Thyroid gland (tissue), 4 donors: ENCODE results near the gene CD8B. TPM values are rescaled to one million over a fixed set of nuclear protein-coding genes. Genes with fewer than 3 reads are reported as not detected.
A peak's percentile ranks its signal among the peaks of the same experiment; 100 is the strongest.

Experiments
- DNase-seq, 2 donors: peaks; one replicate each; pipeline ENCODE4 v3.0.0-alpha.2; 2019
- H3K27ac ChIP-seq, 3 donors: fragments of 200-600 bp; sonication (generic); 1 replicate in 2 of 3; 2 replicates in 1 of 3; pipeline ENCODE4 v1.5.1; 2016 to 2019; ENCODE audit warnings: mild to moderate bottlenecking in 1 of 3, moderate library complexity in 1 of 3
- H3K27me3 ChIP-seq: fragments of 200-600 bp; sonication (generic); one replicate; pipeline ENCODE4 v1.5.1; 2019
- H3K36me3 ChIP-seq, 2 donors: fragments of 200-600 bp; sonication (generic); one replicate each; pipeline ENCODE4 v1.5.1; 2016 to 2019
- H3K4me1 ChIP-seq, 2 donors: fragments of 200-600 bp; sonication (generic); one replicate each; pipeline ENCODE4 v1.5.1; 2017 to 2019
- H3K4me3 ChIP-seq, 3 donors: fragments of 200-600 bp; sonication (generic); replicated peaks in 1 of 3; 1 replicate in 2 of 3; 2 replicates in 1 of 3; pipeline ENCODE4 v1.5.1; 2016; ENCODE audit warnings: mild to moderate bottlenecking in 1 of 3
- H3K9me3 ChIP-seq: fragments of 200-600 bp; sonication (generic); one replicate; pipeline ENCODE4 v1.5.1; 2017
- POLR2A ChIP-seq, 2 donors: fragments of 450-650 bp; IDR thresholded peaks; one replicate each; pipeline ENCODE4 v1.6.1; 2017; ENCODE audit warnings: antibody characterized with exemption in 2 of 2, mild to moderate bottlenecking in 2 of 2, moderate library complexity in 1 of 2
- WGBS, 2 donors: methylation state at CpG; one replicate each; pipeline ENCODE4 v1.1.5; 2017; 5-methylcytosine and 5-hydroxymethylcytosine counted together
- intact Hi-C: fragments of 100-400 bp; cut with DNase I; formaldehyde crosslinking; loops from one replicate; pipeline ENCODE4 v1.15.1; 2023
- total RNA-seq, 4 donors: library from RNA; depleted of rRNA; stranded (reverse); fragments of >200 nt; gene quantifications; one replicate each; pipeline ENCODE4 v1.2.3, GENCODE V29; 2016
- TF ChIP-seq, protein P1 (sequence below), 6 experiments: fragments of 200-600 bp in 3 of 6; fragments of 450-650 bp in 3 of 6; sonication (generic) in 3 of 6; IDR thresholded peaks; one replicate each; pipeline ENCODE4 v1.5.1; 2016 to 2019; ENCODE audit warnings: antibody characterized with exemption in 6 of 6, mild to moderate bottlenecking in 2 of 6, inconsistent platforms in 1 of 6, moderate library complexity in 1 of 6

CD8B gene
- total RNA-seq, 4 donors from 2014 or later: 0.54 to 4.6 (median 3.5) TPM; not detected in 1

DNA sequence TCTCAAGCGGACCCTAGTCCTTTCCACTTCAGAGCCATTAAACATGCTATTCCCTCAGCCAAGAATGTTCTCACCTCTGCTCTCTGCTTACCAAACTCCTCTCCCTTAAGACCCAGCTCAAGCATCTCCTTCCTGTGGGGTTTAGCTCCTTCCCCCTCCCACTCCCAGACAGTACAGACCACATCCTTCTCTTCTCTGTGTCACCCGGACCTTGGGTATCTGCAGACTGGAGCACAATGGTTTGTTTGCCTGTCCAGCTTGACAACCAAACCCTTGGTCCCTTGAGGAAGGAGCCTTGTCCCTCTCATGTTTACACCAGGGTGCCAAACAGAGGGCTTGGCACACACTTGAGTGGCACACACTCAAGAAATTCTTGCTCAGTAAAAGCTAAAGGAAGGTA is 66.8 kb downstream of the CD8B start:
- Histone ChIP-seq H3K36me3 (no peaks in the 10 kb centered on the region), H3K4me1 (peaks cover 5 to 14% of the 10 kb centered on the region in 2 donors), H3K9me3 (no peaks in the 10 kb centered on the region), H3K27ac (no peak overlapping the region), H3K27me3 (no peaks in the 10 kb centered on the region), H3K4me3 (no peak overlapping the region)
- TF ChIP-seq, protein P1, sequence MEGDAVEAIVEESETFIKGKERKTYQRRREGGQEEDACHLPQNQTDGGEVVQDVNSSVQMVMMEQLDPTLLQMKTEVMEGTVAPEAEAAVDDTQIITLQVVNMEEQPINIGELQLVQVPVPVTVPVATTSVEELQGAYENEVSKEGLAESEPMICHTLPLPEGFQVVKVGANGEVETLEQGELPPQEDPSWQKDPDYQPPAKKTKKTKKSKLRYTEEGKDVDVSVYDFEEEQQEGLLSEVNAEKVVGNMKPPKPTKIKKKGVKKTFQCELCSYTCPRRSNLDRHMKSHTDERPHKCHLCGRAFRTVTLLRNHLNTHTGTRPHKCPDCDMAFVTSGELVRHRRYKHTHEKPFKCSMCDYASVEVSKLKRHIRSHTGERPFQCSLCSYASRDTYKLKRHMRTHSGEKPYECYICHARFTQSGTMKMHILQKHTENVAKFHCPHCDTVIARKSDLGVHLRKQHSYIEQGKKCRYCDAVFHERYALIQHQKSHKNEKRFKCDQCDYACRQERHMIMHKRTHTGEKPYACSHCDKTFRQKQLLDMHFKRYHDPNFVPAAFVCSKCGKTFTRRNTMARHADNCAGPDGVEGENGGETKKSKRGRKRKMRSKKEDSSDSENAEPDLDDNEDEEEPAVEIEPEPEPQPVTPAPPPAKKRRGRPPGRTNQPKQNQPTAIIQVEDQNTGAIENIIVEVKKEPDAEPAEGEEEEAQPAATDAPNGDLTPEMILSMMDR (IDR thresholded peaks at IDR 0.05): no peak
- no peak for TF ChIP-seq POLR2A (IDR thresholded peaks at IDR 0.05)
- DNase-seq: no peak
- WGBS, 2 donors: 84 to 85% methylated on average over 2 of the region's 2 CpGs
- intact Hi-C loops: no loop called here

DNA sequence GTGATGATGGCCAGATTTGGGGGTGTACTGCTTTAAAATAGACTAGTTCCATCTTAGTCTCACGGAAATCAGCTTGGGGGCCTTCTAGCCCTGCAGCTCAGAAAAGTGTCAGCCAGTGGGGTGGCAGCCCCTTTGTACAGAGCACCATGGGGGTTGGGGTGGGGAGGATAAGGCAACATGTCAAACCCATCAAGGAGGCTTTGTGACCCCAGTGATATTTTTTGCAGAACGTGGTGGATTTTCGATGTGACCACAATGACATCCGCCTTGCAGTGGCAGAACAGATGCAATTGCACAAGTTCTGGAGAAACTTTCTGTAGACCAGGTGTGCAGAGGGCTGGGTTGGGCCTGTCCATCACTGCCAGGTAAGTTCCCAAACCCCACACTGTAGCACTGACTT is 67.9 kb downstream of the CD8B start:
- TF ChIP-seq, protein P1 (IDR thresholded peaks at IDR 0.05): no peak
- no peak for TF ChIP-seq POLR2A (IDR thresholded peaks at IDR 0.05)
- Histone ChIP-seq H3K4me3 (no peak overlapping the region), H3K36me3 (no peaks in the 10 kb centered on the region), H3K27ac (no peak overlapping the region), H3K27me3 (peaks cover 5% of the 10 kb centered on the region), H3K4me1 (peaks cover 5 to 25% of the 10 kb centered on the region in 2 donors), H3K9me3 (no peaks in the 10 kb centered on the region)
- DNase-seq: no peak
- intact Hi-C loops: no loop called here
- WGBS, 2 donors: 76 to 81% methylated on average over 3 to 4 of the region's 4 CpGs

DNA sequence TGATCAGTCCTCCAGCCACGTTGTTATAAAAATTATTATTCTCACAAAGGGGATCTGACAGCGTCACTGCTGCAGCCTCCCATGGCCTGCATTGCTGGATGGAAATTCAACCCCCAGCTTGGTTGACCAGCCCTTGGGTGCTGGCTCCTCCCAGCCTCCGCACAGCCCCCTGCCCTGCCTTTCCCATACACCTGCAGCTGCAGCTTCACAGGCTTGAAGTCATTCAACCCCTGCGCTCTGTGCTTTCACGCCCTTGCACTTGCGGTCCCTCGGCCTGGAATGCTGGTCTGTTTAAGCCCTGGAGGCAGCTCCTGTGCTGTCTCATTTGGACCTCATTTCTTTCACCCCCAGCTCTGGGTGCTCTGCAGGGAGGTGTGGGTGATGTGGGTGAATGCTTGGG is 70.1 kb downstream of the CD8B start:
- peaks cover 10 to 35% of the 10 kb centered on the region in 2 donors for H3K4me1 ChIP-seq
- H3K27me3 ChIP-seq: peaks cover 5% of the 10 kb centered on the region
- intact Hi-C loops: no loop called here
- no peak overlapping the region for H3K4me3 ChIP-seq
- no peak overlapping the region for H3K27ac ChIP-seq
- H3K9me3 ChIP-seq: no peaks in the 10 kb centered on the region
- 72 to 81% methylated on average over 7 of the region's 7 CpGs for WGBS, 2 donors
- no peak for DNase-seq
- TF ChIP-seq, protein P1 (IDR thresholded peaks at IDR 0.05): no peak
- no peak for TF ChIP-seq POLR2A (IDR thresholded peaks at IDR 0.05)
- H3K36me3 ChIP-seq: no peaks in the 10 kb centered on the region

DNA sequence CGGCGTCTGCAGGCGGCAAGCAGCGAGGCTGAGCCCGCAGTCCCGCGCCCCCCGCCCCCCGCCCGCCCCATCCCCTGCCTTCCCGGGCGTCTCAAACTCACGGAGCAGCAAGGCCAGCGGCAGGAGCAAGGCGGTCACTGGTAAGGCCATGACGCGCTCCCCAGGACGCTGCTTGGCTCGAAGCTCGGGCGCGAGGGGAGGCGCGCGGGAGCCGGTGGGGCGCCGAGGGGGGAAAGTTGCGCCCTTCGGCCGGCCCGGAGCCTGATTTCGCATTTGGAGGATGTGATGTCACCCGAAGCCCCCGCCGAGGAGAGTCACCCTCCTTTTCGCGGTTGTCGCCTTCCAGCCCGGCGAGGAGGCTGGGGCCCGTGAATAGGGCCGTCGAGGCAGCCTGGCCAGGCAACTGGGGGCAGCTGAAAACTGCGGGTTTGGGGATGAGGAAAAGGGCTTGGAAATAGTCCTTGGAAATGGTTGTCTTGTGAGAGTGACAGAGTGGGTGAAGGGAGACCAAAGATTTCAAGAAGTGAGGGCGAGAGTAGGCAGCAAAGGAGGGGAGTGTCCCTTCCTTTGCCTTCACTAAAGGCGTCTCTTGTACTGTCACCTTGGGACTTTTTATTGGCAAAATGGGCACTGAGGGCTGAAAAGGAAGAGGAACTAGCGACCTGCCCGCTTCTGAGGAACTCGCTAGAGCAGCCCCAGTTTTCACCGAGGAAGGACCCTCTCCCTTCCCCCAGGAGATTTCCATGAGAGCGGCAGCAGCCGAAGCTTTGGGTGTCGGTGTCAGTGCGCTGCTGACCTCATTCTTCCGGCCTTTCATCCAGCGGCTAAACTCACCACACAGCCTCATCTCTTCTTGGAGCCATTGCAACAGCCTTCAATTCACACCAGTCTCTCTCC is 70.8 kb downstream of the CD8B start, which contains the start of gene CD8A:
Gene CD8A (minus strand): TSS at position 238 of the 897 bp plus-strand sequence. CDS start 88 bp downstream, at position 150.
- peak within 1 kb of the TSS in 2 of 3 donors; percentile 8 to 26 for H3K4me3 ChIP-seq
- H3K4me1 ChIP-seq: peaks cover 10 to 35% of the 10 kb centered on the region in 2 donors
- H3K36me3 ChIP-seq: no peaks in the 10 kb centered on the region
- WGBS, 2 donors: 30 to 37% methylated on average over 23 to 36 of the region's 57 CpGs
- intact Hi-C loops: no loop called here
- no peak within 1 kb of the TSS for H3K27ac ChIP-seq
- H3K9me3 ChIP-seq: no peaks in the 10 kb centered on the region
- no peak for DNase-seq
- H3K27me3 ChIP-seq: peaks cover 5% of the 10 kb centered on the region
- no peak for TF ChIP-seq POLR2A (IDR thresholded peaks at IDR 0.05)
- TF ChIP-seq, protein P1 (IDR thresholded peaks at IDR 0.05): no peak

- intact Hi-C loops: no loop called here
- Histone ChIP-seq H3K27ac (no peak overlapping the region), H3K9me3 (no peaks in the 10 kb centered on the region), H3K4me3 (peak overlapping the region in 2 of 3 donors; percentile 8 to 26), H3K27me3 (peaks cover 5% of the 10 kb centered on the region), H3K36me3 (no peaks in the 10 kb centered on the region), H3K4me1 (peaks cover 10 to 35% of the 10 kb centered on the region in 2 donors)
- 10 to 13% methylated on average over 18 to 20 of the region's 40 CpGs for WGBS, 2 donors
- no peak for TF ChIP-seq POLR2A (IDR thresholded peaks at IDR 0.05)
- TF ChIP-seq, protein P1 (IDR thresholded peaks at IDR 0.05): no peak
- DNase-seq: peak; percentile 44 to 55
Measured at GRCh38 chr2:86790134-86790675, 71.5 kb downstream of the CD8B start.
